ENCODE measurements around the gene GNG7.
A peak's percentile ranks its signal among the peaks of the same experiment; 100 is the strongest.
"Not testable (repeated sequence)": the region's sequence is repeated elsewhere in the genome, so short reads cannot be mapped to it uniquely, and the experiment has no call there.

GNG7 gene

GRCh38 chr19:2551172-2551863 is 151.2 kb downstream of the GNG7 start:
- no peak for DNase-seq (ENCODE audit: low read depth in 2 of 2)

- DNase-seq (ENCODE audit: low read depth in 2 of 2), result no peak
Measured at GRCh38 chr19:2550431-2551171, 151.9 kb downstream of the GNG7 start.

DNA sequence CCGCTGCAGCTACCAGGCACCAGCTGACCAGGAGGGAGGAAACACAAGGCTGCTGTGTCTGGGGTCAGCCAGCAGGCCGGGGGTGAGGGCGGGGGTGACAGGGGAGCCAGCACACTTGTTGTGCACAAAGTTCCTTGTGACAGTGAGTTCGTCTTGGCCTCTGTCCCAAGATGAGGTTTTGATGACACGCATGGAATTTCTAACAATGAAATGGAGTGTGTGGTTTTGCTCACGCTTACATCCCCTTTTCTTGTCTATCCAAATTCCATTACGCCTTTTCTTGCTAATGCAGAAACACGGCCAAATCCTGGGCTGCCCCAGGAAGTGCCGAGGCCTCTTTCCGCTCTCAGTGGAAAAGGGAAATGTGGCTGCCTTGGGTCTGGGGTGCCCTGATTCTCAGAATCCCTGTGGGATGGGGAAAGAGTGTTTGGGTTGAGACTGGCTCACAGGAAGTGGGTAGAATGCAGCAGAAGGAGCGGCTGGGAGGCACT is 152.7 kb downstream of the GNG7 start:
- DNase-seq (ENCODE audit: low read depth in 2 of 2), result no peak

DNA sequence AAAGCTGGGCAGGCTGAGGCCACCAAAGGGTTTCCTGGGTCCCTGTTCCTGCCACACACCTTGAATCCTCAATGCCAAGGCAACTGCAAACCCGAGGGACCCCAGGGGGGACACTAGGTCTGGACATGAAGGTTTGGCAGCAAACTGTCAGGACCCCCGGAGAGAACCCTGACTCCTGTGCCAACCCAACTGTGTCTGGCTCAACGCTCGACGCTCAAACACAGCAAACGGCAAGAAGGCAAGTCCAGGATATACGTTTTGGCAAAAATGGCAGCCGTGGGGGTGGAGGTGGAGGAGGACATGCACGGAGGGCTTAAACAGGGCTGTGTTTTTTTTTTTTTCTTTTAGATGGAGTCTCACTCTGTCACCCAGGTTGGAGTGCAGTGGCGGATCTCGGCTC is 153.5 kb downstream of the GNG7 start:
- DNase-seq (ENCODE audit: low read depth in 2 of 2), result no peak

GRCh38 chr19:2547721-2548120 is 154.8 kb downstream of the GNG7 start:
- DNase-seq (ENCODE audit: low read depth in 2 of 2), result no peak

DNA sequence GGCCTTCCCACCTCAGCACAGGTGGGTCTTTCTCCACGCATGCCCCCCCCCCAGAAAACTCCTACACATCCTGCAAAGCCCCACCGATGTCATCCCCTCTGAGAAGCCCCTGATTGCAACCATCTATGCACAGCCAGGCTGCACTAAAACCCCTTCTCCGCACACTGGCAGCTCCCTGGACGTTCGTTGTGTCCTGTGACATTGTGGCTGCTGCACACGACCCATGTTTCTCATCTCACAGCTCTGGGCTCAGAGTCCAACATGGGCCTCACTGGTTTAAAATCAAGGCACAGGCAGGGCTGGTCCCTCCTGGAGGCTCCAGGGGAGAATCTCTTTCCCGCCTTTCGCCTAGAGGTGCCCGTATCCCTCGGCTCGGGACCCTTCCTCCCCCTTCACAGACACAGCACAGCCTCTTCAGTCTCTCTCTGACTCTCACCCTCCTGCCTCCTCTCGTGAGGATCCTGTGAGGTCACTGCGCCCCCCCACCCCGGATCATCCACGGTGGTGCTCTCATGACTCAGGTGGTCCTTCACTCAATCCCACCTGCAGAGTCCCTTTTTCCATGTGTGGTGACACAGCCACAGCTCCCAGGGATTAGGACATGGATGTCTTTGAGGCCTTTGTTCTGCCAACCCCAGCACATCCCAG is 155.3 kb downstream of the GNG7 start:
- DNase-seq (ENCODE audit: low read depth in 2 of 2), result no peak

DNA sequence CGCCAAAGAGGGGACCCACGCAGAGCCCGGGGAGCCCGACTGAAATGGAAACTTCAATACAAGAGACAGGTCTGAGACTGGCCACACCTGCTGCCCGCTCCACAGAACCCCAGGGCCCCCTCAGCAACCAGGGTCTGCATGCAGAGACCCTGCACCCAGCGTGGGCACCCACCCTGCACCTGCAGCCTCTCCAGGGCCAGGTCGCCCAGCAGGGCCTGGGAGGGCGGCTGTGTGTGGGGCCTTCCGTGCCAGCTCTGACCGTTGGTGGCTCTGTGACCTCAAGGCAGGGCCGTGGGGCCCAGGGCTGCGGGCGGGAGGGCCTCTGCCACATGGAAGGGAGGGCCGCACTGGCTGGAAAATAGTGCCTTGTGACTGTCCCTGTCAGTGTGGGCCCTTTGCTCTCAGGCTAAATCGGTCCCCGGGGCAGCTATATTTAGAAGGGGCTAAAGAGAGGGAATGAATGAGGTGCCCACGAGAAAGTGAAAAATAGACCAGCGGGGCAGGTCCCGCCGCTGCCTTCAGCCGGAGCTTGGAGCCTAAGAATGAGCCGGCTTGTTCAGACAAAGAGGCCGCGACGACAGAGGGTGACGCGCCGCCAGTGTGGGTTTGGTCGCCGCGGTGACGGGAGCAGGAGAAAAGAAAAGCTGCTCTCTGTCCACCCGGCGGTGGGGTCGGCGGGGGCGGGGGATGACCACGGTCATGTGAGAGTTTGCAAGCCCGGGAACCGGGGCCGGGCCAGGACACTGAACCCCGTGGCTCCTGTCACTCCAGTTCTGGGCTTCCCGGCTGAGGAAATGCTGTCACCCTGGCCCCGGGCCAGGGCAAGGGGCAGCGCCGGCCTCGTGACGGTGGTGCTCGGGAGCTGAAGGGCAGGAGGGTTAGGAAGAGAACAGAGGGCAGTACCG is 156.1 kb downstream of the GNG7 start:
- no peak for DNase-seq (ENCODE audit: low read depth in 2 of 2)

DNA sequence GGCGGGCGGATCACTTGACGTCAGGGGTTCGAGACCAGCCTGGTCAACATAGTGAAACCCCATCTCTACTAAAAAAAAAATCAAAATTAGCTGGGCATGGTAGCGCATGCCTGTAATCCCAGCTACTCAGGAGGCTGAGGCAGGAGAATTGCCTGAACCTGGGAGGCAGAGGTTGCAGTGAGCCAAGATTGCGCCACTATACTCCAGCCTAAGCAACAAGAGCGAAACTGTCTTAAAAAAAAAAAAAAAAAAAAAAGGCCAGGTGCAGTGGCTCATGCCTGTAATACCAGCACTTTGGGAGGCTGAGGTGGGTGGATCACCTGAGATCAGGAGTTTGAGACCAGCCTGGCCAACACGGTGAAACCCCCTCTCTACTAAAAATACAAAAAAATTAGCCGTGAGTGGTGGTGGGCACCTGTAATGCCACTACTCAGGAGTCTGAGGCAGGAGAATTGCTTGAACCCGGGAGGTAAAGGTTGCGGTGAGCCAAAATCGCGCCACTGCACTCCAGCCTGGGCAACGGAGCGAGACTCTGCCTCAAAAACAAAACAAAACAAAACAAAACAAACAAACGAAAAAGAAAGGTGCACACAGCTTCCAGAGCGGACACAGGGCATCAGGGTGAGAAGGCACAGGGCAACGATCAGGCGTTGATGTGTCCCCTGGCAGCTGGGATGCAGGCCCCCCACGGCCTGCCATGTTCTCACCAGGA is 156.9 kb downstream of the GNG7 start:
- not testable (repeated sequence) for DNase-seq (ENCODE audit: low read depth in 2 of 2)

GRCh38 chr19:2544576-2545415 is 157.7 kb downstream of the GNG7 start:
- no peak for DNase-seq (ENCODE audit: low read depth in 2 of 2)

DNA sequence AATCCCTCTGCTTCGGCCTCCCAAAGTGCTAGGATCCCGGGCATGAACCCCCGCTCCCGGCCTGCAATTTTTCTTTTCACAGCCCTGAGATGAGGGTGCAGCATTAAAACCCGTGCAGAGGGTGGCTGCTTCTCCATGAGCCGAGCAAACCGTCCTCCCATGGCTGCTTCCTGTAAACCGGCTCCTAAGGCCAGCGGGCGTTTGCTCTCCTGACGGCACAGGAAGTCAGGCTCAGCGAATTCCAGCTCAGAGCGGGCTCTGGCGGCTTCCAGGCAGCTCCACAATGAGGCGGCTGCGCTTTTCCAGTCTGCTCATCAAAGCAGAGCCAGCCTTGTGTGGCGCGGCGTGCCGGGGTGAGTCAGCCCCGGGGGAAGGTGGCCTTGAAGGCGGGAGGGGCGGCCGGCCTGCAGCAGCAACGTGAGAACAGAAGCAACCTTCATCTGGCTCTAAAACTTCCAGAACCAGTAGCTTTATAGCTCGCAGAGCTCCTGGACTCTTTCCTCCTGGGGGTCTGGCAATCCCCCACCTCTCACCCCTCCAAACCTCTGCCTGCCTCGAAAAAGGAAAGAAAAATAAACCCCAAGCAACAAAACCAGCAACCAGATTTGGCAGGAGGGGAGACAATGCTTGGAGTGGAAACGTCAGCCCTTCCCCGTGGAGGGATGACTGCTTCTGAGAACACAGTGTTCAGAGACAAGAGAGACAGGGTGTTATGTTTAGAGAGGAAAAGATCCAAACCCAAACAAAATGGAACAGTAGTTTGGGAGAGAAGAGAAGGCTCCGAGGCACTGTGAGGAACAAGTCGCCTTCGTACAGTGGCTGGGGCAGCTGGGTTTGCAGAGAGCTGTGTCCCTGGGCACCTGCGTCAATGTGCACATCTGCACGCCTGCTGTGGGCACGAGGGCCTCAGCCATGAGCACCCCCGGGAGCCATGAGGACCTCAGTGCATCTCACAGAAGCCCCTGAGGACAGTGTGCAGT is 158.7 kb downstream of the GNG7 start:
- peak; percentile 41 to 65 for DNase-seq (ENCODE audit: low read depth in 2 of 2)

DNA sequence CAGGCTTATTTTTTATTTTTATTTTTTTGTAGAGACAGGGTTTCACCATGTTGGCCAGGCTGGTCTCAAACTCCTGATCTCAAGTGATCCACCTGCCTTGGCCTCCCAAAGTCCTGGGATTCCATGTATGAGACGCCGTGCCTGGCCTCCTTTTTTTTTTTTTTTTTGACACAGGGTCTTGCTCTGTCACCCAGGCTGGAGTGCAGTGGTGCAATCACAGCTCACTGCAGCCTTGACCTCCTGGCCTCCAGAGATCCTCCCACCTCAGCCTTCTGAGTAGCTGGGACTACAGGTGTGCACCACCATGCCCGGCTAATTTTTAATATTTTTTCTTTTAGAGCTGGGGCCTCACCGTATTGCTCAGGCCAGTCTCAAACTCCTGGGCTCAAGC is 159.4 kb downstream of the GNG7 start:
- DNase-seq (ENCODE audit: low read depth in 2 of 2), result not testable (repeated sequence)

GRCh38 chr19:2542341-2543069 is 160.0 kb downstream of the GNG7 start:
- DNase-seq (ENCODE audit: low read depth in 2 of 2), result no peak

DNA sequence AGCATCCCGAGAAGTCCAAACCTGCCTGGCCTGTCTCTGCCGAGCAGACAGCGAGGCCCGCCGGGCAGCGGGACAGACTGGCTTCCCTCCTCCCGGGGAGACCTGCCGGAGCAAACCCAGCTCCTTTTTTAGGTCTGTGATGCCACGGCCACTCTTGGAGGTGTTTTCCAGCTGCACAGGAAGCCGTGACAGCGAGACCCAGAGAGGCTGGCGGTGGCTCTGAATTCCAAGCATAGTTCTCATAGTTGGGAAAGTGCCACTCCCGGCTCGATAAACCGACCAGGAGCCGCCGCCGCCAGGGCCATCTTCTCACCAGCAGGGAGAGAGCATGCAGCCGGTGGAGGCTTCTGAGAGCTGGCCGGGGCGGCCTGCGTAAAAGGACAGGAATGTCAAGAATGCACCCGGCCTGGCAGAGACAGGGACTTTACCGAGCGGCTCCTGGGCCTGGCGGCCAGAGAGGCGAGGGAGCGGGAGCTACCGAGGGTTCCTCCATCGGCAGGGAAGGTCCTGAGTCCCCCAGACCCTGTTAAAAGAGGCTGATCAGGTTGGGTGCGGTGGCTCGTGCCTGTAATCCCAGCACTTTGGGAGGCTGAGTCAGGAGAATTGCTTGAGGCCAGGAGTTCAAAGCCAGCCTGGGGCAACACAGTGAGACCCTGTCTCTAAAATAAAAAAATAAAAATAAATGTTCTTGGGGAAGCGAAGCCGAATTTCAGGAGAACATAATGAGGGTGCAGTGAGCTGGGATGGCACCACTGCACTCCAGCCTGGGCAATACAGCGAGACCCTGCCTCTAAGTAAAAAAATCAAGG is 161.6 kb downstream of the GNG7 start:
- no peak for DNase-seq (ENCODE audit: low read depth in 2 of 2)

DNA sequence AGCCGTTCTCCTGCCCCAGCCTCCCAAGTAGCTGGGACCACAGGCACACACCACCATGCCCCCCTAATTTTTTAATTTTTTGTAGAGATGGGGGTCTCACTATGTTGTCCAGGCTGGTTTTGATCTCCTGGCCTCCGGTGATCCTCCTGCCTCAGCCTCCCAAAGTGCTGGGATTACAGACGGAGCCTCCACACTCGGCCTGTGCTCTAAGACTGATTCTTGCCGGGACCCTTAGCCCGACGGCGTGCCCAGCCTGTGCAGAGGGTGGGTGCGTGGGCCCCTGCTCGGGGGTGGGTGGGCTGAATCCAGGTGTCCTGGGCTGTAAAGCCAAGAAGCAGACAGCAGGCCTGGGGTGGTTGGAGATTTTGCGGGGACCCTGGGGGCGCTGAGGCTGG is 162.2 kb downstream of the GNG7 start:
- DNase-seq (ENCODE audit: low read depth in 2 of 2), result no peak

DNA sequence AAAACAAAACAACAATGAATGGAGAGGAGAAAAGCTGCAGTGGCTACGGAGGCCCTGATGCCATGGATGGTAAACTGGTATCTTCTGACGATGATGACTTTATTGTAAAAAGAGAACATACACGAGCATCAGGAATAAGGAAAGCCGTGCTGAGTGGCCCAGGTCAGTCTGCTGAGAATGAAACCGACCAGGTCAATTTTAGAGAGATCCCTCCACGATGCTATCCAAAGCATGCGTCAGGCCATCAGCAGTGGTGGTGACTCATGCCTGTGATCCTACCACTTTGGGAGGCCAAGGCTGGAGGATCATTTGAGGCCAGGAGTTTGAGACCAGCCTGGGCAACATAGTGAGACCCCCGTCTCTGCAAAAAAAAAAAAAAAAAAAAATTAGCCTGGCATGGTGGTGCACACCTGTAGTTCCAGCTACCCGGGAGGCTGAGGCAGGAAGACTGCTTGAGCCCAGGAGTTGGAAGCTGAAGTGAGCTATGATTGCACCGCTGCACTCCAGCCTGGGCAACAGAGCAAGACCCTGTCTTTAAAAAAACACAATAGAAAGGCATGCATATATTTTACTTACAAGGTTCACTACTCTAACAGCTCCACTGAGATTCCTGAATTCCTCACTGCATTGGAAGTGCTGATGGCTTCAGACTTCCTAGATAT is 164.3 kb downstream of the GNG7 start:
- DNase-seq (ENCODE audit: low read depth in 2 of 2), result no peak

DNA sequence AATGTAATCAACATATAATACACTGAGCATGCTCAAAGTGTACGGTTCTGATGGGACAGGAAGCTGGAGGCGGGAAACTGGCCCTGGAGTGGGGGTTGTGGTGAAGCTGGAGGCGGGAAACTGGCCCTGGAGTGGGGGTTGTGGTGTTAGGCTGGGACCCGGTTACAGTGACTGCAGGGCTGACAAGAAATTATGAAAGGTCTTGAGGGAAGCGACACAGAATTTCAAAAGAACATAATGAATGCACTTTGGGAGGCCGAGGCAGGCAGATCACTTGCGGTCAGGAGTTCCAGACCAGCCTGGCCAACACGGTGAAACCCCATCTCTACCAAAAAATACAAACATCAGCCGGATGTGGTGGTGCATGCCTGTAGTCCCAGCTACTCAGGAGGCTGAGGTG is 164.9 kb downstream of the GNG7 start:
- DNase-seq (ENCODE audit: low read depth in 2 of 2), result peak in 1 of 2 donors; percentile 11

- no peak for DNase-seq (ENCODE audit: low read depth in 2 of 2)
Measured at GRCh38 chr19:2536461-2536860, 166.0 kb downstream of the GNG7 start.

Data from stimulated activated CD8-positive, alpha-beta memory T cell treated with anti-CD3 and anti-CD28 coated beads, Interleukin-2, amount 100 ng/mL, for 48 hours (primary cell).